GM19455 (cell line): ENCODE data around the gene SYNDIG1.

Experiments
- ATAC-seq: cut with Tn5 transposase; IDR thresholded peaks from one replicate; pipeline ENCODE4 v1.9.1; 2021; ENCODE audit not compliant: unreplicated experiment

SYNDIG1 gene

GRCh38 chr20:24651171-24651975 is 181.9 kb downstream of the SYNDIG1 start:
- no peak for ATAC-seq

- no peak for ATAC-seq
Measured at GRCh38 chr20:24651976-24652345, 182.5 kb downstream of the SYNDIG1 start.

GRCh38 chr20:24653306-24653705 is 183.9 kb downstream of the SYNDIG1 start:
- no peak for ATAC-seq

- ATAC-seq, result no peak
Measured at GRCh38 chr20:24654425-24654824, 185.0 kb downstream of the SYNDIG1 start.

- ATAC-seq, result no peak
Measured at GRCh38 chr20:24656391-24656790, 187.0 kb downstream of the SYNDIG1 start.

- ATAC-seq, result no peak
Measured at GRCh38 chr20:24657196-24657595, 187.8 kb downstream of the SYNDIG1 start.

- ATAC-seq, result no peak
Measured at GRCh38 chr20:24657878-24658620, 188.6 kb downstream of the SYNDIG1 start.

GRCh38 chr20:24658920-24659660 is 189.7 kb downstream of the SYNDIG1 start:
- no peak for ATAC-seq

GRCh38 chr20:24659835-24660234 is 190.4 kb downstream of the SYNDIG1 start:
- ATAC-seq, result no peak

- ATAC-seq, result no peak
Measured at GRCh38 chr20:24660651-24661050, 191.2 kb downstream of the SYNDIG1 start.

- no peak for ATAC-seq
Measured at GRCh38 chr20:24661255-24661654, 191.8 kb downstream of the SYNDIG1 start.

- ATAC-seq, result no peak
Measured at GRCh38 chr20:24662322-24662721, 192.9 kb downstream of the SYNDIG1 start.

GRCh38 chr20:24662752-24663365 is 193.4 kb downstream of the SYNDIG1 start:
- ATAC-seq, result no peak

GRCh38 chr20:24663496-24663895 is 194.1 kb downstream of the SYNDIG1 start:
- no peak for ATAC-seq

- no peak for ATAC-seq
Measured at GRCh38 chr20:24664266-24664986, 195.0 kb downstream of the SYNDIG1 start.

- no peak for ATAC-seq
Measured at GRCh38 chr20:24665196-24665595, 195.8 kb downstream of the SYNDIG1 start.

GRCh38 chr20:24665741-24666191 is 196.3 kb downstream of the SYNDIG1 start:
- no peak for ATAC-seq

GRCh38 chr20:24667689-24668383 is 198.4 kb downstream of the SYNDIG1 start:
- no peak for ATAC-seq

GRCh38 chr20:24668384-24668702 is 198.9 kb downstream of the SYNDIG1 start:
- ATAC-seq, result no peak

- ATAC-seq, result no peak
Measured at GRCh38 chr20:24668791-24669190, 199.4 kb downstream of the SYNDIG1 start.
